Hematopoietic multipotent progenitor cell treated with erythropoietin and hydrocortisone succinate and interleukin-3 and kit ligand, for 17 days (in vitro differentiated cells): Measurements from ENCODE around the gene AGAP1.

Experiments
- DNase-seq: peaks from one replicate; pipeline ENCODE4 v3.0.0-alpha.2; 2015; ENCODE audit warnings: low spot score

Gene AGAP1

GRCh38 chr2:235508371-235509160 lies 14.7 kb downstream of the AGAP1 start:
- DNase-seq = no peak

GRCh38 chr2:235510318-235510717 lies 16.5 kb downstream of the AGAP1 start:
- DNase-seq = no peak

- DNase-seq = no peak
Measured at GRCh38 chr2:235511187-235511661, 17.4 kb downstream of the AGAP1 start.

- DNase-seq = no peak
Measured at GRCh38 chr2:235511751-235512698, 18.2 kb downstream of the AGAP1 start.

- DNase-seq = no peak
Measured at GRCh38 chr2:235512699-235513053, 18.8 kb downstream of the AGAP1 start.

- DNase-seq = no peak
Measured at GRCh38 chr2:235513984-235514626, 20.3 kb downstream of the AGAP1 start.

- no peak for DNase-seq
Measured at GRCh38 chr2:235514627-235515363, 21.0 kb downstream of the AGAP1 start.

- DNase-seq = no peak
Measured at GRCh38 chr2:235515364-235515742, 21.5 kb downstream of the AGAP1 start.

- DNase-seq = no peak
Measured at GRCh38 chr2:235515821-235516220, 22.0 kb downstream of the AGAP1 start.

GRCh38 chr2:235516257-235516656 lies 22.4 kb downstream of the AGAP1 start:
- DNase-seq = no peak

GRCh38 chr2:235518322-235519090 lies 24.7 kb downstream of the AGAP1 start:
- DNase-seq = no peak

- no peak for DNase-seq
Measured at GRCh38 chr2:235520787-235521186, 26.9 kb downstream of the AGAP1 start.

GRCh38 chr2:235521844-235522243 lies 28.0 kb downstream of the AGAP1 start:
- DNase-seq = no peak

- DNase-seq = no peak
Measured at GRCh38 chr2:235523021-235523420, 29.2 kb downstream of the AGAP1 start.

GRCh38 chr2:235523486-235524150 lies 29.8 kb downstream of the AGAP1 start:
- DNase-seq = no peak

- no peak for DNase-seq
Measured at GRCh38 chr2:235526166-235526565, 32.3 kb downstream of the AGAP1 start.

GRCh38 chr2:235527806-235528469 lies 34.1 kb downstream of the AGAP1 start:
- DNase-seq = no peak

GRCh38 chr2:235529621-235530020 lies 35.8 kb downstream of the AGAP1 start:
- DNase-seq = no peak

- no peak for DNase-seq
Measured at GRCh38 chr2:235530735-235531134, 36.9 kb downstream of the AGAP1 start.

- no peak for DNase-seq
Measured at GRCh38 chr2:235532307-235532706, 38.5 kb downstream of the AGAP1 start.
